HG03139 (cell line): Measurements from ENCODE around the gene TC2N.
"Not testable (repeated sequence)": the region's sequence is repeated elsewhere in the genome, so short reads cannot be mapped to it uniquely, and the experiment has no call there.

Source experiments
- ATAC-seq: cut with Tn5 transposase; IDR thresholded peaks from one replicate; pipeline ENCODE4 v1.9.1; 2021; ENCODE audit not compliant: unreplicated experiment

Gene TC2N

DNA sequence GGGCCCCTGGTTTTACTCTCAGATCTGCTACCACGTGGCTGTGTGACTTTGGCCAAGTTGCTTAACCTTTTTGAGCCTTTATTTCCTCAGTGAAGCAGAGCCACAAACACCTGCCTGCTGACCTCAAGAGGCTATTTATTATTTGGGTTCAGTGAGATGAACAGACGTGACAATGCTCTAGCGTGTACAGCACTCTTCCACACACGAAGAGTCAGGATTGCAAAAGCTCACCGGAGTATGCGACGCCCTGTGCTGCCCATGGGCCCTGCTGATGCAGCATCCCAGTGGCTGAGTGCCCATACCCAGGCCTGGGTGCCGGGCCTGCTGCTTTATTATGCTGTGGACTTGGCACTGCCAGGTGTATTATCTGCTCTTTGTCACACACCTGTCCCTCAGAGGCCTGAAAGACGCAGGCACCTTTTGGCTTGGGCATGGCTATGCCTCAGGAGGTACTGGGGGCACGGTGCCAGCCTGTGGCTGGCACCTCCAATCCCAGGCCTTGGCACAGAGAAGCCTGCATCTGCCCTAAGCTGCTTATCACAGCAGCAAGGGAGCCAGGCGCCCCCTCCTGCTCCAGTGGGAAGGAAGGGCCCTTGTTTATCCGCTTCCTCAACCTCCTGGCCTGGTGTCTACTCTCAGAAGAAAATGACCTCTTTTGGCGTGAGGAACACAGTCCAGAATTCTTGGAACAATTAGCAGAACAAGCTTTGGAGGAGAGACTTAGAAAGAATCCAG, 22.3 kb upstream of the TC2N start:
- ATAC-seq = no peak

DNA sequence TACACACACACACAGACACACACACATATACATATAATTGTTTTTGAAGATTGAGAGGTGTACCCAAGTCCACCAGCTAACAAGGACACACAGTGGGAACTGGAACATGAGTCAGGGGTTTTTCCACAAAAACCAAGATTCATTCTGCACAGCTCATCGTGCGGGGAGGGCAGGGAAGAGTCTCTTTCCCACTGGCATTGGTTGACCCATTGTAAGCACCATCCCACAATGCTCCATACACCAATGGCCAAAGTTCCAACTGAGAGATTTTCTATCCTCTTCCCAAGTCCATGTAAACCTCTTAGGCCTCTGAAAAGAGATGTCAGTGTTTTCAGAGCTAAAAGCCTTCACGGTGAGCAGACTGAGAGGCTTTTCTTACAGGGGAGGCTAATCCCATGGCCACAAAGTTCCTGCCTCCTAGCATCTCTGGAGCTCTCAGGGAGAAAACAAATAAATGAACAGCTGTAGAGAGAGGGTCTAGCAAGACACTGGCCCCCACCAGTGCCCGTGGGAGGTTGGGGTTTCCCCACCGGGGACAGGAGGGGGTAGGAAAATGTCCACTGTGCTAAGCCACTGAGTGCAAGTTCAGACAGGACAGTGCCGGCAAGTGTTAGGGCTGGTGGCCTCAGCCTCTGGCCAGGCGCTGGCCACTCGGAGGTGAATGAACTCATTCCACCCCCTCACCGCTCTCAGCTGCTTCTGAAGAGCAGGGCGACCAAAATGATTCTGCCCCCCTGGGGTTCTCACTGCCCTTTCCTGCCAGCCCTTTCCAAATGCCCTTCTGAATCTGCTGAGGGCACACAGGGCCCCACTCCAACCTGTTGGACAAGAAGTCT, 21.5 kb upstream of the TC2N start:
- ATAC-seq = no peak

DNA sequence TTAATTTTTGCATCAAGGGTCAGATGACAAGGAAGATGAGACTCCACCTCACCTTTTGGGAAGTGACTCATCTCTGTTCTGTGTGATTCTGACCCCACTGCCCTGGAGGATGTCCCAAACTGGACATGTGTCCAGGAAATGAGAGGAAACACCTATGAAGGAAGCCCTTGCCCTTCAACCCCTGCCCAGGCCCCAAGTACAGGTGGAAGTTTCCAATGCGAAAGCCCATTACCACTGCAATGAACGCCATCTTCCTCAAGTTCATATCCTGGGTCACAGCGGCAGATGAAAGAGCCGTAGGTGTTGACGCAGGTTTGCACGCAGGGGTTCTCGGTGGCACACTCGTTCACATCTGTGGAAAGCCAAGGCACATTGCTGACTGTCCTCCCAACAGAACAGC, 19.6 kb upstream of the TC2N start:
- no peak for ATAC-seq

DNA sequence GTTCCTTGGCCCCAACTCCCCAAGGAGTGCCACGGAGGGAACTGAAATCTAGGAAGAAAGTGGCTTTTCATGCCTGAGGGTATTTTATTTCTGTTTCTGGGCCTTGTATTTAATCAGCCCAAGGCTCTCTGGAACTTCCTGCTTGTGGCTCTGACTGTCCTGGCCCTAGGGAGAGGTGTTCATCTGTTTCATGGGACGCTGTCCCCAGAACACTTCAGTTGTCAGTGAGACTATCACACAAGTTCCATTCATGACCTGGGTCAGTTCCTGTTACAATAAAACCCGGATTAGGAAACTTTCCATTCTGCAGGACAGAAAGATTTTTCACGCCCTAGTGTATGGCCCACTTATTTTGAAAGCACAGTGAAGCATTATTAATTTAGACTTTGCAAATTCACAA, 18.5 kb upstream of the TC2N start:
- no peak for ATAC-seq

DNA sequence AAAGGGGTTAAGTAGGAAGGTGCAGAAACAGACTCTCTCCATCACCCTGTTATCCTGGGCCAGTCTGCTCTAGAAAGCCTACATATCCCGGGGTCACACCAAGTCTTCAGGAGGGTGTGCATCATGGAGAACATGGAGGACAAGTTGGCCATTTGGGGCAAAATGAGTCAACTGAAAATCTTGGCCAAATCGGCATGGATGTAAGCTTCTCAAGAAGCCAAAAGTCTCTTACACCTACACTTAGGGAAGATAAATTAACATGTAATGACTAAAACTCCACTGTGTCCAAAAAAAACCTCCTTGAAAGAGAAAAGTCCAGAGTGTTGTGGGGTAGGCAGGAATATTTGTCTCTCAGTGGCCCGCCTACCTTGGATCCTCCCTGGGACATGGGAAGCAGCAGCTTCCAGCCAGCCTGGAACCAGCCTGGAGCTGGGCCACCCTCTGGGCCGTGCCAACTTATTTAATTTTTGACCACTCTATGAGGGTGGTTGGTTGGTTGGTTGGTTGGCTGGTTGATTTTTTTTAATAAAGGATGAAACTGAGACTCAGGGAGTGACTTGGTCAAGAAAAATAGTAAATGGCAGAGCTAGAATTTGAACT, 17.9 kb upstream of the TC2N start:
- ATAC-seq = no peak

DNA sequence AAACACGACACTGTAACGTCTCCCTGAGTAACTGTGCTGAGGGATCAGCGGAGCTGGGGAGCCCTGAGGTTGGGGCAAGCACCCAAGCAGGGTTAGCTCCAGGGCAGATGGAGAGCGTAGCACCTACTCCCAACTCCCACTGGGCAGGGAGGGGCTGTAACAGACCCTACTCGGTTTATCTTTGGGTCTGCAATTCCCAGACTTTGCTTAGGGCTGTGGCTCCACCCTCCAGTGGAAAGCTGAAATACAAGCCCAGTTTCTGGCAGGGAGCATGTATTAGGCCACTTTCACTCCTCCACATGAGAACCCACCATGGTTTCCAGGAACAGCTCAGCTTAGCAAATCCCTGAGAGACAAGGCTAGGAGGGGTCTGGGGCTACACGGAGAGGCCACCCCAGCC, 17.3 kb upstream of the TC2N start:
- no peak for ATAC-seq

DNA sequence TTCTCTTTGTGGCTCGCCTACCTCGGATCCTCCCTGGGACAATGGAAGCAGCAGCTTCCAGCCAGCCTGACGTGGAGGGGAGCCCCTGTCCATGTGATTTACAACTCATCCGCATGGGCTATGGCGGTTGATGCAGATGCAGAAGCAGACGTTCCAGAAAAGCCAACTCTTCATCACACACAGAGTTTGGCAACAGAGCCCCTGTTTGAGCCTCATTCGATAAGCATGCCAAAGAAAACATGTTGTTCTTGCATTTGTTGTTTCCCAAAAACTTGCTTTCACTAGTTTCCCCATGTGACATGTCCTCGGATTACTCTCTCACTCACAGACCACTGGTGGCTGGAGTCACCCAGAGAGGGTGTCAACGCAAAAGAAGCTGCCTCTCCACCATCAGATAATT, 16.4 kb upstream of the TC2N start:
- ATAC-seq = no peak

DNA sequence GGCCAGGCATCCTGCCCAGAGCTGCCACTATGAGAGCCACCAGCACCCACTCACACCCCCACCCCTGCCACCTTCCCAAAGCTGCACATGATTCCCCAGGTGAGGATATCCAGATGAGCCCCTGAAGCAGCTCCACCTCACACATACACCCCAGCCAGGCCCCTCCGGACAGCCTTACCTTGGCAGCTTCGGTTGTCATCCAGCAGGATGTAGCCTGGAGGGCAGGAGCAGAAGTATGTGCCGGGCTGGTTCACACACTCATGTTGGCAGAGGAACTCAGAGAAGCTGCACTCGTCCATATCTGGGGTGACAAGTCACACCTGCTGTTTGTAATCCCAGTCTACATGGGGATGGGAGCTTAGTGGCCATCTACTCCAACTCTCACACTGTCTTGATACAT, 15.4 kb upstream of the TC2N start:
- no peak for ATAC-seq

DNA sequence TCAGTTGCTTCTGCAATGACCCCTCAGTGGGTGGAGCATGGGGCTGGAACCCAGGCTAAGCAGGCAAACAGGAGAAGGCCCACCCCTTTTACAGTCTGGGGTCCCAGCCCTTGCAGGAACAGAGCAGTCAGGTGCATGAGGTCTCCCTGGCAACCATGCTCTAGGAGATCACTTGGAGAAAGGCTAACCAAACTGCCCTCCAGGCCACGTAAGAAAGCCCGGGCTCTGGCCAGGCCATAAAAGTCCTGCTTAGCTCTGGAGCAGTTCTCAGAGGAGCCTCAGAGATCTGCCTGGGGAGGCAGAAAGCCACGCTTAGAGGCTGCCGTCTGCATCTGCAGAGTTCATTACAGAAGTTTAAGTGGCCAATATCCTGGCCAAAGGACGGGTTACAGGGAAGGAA, 15.0 kb upstream of the TC2N start:
- ATAC-seq = no peak

DNA sequence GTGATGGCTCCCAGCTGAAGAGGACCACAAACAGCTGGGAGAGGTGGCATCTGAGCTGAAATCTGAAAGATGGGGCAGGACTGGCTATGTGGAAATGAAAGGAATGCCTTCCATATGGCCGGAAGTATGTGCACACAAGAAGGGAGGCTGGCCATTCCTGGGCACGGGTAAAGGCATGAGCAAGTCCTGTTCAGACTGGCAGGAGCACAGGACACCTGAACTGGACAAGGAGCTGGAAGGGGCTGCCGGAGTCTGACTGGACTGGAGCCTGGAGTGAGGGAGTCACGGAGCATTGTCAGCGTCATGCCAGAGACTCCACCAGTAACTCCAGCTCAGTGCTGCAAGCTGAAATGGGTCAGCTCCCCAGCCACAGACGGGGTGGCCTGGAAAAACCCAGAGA, 11.9 kb upstream of the TC2N start:
- no peak for ATAC-seq

DNA sequence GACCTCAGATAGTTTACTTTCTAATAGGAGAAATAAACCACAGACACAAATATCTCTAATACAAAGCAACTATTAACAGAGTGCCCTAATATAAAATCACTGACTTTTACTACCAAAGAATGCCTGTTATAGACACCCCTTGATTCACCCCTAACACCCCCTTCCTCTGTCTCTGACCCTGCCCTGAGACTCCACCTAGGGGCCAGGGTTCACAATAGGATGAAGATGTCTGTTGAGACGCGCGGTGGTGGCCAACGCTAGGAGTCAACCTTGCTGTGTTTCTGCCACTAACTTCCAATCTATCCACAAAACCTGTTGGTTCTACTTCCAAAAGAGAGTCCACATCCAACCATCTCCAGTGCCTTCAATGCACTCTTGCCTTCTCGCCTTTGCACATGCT, 10.9 kb upstream of the TC2N start:
- ATAC-seq = no peak

DNA sequence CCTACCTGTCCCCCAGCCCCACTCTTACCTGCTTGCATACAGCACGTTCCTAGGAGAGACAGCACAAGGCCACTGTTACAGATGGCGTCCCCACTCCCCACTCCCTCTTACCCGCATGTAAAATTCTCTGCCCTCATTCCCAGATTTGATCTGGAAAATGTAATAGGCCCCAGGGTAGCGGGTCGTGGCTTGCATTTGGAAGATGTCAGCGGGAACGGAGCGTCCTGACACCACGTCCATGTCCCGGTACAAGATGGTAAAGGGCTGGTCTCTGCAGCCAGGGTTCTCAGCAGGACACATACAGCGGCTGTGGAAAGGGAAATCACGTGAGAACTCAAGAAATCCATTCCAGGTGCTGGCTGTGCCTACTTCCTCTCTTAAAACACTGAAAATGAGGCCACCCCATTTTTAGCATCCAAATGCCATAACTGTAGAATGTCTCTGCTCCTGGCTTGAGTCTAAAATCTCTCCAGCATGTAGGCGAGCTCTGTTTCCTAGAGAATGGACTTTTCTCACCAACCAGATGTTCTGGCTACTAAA, 10.1 kb upstream of the TC2N start:
- no peak for ATAC-seq

DNA sequence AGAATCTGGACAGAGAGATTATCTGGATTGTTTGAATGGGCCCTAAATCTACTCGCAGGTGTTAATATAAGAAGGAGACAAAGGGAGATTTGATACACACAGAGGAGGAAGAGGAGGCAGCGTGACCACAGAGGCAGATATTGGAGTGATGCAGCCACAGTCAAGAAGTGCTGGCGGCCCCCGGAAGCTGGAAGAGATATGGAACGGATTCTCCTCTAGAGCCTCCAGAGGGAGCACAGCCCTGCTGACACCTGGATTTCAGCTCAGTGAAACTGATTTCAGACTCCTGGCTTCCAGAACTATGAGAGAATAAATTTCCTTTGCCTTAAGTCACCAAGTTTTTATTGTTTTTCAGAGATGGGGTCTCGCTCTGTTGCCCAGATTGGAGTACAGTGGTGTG, 9.2 kb upstream of the TC2N start:
- ATAC-seq = no peak

DNA sequence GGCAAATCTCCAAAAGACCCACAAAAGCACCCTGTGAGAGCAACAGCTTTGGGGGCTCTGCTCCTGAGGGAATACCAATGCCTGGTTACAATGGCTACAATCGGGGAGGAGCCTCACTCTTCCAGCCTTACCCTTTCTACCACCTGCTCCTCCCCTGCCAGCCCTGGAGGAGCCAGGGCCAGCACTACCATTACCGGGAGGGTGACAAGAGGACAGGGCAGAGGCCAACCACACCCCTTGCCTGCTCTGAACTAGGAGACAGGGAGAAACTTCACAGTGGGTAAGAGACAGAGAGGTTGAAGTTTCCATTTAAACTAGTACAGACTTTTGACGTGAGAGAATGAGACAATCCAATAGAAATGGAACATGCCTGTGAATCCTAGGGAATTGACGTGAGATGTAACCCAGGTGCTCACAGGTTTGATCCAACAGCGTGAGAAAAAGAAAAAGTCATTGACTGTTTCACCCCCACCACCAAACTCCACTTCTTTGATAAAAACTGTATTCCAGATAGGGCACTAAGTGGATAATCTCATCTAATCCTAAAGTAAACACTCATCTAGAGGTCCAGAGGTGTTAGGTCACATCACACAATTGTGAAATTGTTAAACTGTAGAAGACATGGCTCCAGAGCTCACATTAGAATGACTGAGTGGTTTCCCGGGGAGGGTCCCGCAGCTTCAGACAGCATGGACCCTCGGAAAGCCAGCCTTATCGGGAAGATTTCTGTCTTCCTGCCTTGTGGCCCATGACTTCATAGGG, 8.4 kb upstream of the TC2N start:
- no peak for ATAC-seq

DNA sequence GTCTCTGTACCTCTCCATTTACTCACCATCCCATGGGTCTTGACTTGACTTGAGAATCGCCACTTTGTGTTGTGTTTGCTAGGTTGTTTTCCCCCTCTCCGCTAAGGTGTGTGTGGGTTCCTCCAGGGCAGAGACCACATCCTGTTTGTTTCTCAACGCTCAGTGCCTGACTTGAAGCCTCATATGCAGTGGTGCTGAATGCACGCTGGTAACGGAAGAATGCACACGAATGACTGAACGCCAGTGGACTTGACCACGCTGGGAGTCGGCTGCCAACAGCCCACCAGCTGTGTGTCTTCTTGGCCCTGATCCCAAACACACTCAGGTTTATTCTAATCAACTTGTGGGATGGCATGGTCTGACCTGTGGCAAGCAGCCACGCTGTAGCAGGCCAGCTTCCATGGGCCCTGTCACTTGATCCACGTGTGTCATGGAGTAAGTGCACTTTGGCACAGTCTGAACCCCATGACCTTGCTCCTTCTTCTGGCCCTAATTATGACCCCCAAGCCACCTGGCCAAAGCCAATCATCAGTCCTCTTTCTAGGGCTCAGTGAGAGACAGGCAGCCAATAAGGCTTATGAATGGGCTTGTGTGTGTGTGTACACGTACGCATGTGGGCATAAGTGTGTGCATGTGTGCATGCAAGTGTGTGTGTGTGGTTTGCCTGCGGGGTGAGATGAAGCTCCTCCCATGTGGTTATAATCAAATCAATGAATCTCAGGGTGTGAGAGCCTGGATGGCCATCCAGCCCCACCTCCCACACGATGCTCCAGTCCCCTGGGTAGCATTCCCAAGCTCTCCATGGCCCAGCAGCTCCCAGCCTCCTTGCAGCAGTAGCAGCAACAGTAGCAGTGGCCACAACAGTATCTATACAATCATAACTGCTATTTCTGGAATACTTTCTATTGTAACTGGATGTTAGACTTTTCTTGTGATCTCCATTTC, 6.4 kb upstream of the TC2N start:
- ATAC-seq = peak; percentile 76

DNA sequence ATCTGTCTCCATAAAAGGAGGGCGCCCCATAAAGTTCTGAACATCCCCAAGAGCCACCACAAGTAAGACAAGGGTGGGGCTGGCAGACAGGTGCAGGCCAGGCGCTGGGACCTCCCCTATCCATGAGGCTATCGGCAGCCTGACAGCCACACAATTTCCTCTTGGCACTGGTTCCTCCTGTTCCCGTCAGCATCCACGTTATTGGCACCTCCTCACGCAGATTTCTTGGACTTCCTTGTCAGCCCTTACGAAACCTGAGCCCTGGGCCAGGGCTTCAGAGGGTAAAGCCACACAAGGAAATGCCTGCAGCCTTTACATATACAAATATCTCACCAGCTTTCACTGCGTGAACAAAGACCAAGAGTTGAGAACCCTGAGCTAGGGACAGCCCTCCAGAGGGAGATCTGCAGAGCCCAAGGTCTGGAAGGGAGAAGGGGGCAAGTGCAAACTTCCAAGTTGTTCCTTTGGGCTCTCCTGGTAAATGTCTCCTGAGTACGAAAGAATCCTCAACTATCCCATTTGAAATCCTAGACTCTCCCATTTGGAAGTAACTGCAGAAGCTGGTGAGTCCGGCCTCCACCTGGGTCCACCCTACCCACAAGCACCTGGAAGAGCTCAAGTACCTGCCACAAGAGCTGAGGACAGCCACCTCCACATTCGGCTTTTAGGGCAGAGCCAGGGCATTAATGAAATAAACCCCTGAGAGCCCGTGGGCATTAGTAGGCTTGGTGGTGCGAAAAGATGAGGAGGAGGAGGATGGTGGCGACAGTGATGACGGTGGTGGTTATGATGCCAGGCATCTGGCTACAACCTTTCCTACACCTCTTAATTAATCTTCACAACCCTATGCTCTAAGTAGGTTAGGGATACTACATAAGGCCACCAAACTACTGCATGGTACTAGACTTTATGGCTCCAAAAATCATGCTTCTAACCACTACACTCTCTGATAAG, 5.5 kb upstream of the TC2N start:
- peak; percentile 12 for ATAC-seq

DNA sequence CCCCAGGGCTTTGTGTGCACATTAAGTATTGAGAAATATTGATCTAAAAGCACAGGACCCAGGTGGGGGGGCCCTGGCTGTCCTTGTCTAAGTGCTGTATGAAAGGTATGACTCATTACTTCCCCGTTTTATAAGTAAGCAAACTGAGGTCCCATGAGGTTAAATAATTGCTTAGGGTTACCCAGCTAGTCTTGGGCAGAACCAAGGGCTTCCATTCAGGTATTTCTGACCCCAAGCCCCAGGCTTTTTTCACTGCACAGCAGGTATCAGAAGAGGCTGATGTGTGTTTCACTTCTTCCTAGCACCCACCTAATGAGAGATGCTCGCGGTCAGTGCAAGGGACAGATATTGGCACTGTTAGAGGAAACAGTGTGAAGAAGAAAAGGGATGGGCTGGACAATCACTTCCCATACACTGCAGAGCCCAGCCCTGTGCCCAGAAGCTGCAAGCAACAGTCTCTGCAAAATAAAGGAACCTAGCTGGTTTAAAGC, 4.7 kb upstream of the TC2N start:
- peak; percentile 40 for ATAC-seq

DNA sequence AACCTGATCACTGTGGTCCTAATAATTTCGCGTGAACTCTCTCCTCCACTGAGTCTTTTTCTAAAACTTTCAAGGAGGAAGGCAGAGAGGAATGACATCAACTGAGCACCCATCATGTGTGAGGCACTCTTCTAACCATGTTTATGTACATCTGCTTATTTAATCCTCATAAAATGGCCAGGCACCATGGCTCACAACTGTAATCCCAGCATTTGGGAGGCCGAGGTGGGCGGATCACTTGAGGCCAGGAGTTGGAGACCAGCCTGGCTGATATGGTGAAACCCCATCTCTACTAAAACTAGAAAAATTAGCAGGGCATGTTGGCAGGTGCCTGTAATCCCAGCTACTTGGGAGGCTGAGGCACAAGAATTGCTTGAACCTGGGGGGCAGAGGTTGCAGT, 4.1 kb upstream of the TC2N start:
- ATAC-seq = not testable (repeated sequence)

DNA sequence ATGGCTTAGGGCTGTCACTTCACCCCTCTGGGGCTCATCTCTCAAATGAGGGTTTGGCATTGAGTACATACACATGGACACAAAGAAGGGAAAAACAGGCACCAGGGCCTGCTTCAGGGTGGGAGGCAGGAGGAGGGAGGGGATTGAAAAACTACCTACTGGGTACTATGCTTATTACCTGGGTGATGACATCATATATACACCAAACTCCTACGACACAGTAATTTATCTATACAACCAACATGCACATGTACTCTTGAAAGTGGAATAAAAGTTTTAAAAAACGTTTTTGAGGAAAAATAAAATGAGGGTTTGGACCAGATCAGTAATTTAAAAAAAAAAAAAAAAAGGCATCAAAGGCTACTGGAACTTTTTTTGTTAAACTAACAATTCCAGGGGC, 3.6 kb upstream of the TC2N start:
- ATAC-seq = no peak
